ENCODE measurements around the gene CCDC117. TPM values are rescaled to one million over a fixed set of nuclear protein-coding genes. Genes with fewer than 3 reads are reported as not detected.

Gene CCDC117
- total RNA-seq, 1 donor from 2014 or later, result 16.2 TPM

DNA sequence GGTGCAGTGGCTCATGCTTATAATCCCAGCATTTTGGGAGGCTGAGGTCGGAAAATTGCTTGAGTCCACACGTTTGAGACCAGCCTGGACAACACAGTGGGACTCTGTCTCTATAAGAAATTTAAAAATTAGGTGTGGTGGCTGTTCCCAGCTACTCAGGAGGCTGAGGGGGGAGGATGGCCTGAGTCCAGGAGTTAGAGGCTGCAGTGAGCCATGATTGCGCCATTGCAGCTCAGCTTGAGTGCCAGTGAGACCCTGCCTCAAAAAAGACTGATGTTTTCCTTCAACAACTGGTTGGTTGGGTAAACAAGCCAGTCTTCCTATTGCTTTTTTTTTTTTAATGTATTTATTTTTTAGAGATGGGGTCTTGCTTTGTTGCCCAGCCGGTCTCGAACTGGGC lies 18.6 kb downstream of the CCDC117 start:
- H3K36me3 ChIP-seq (ENCODE audit: control insufficient read depth in 3 of 3, insufficient read depth in 3 of 3, low read length in 3 of 3), result peaks cover 18 to 49% (median 36%) of the 10 kb centered on the region in 3 donors
- H3K9me3 ChIP-seq (ENCODE audit: control insufficient read depth in 3 of 3, low read length in 3 of 3), result no peaks in the 10 kb centered on the region
- no peak overlapping the region for H3K4me3 ChIP-seq (ENCODE audit: low read length in 3 of 3)
- no peaks in the 10 kb centered on the region for H3K27me3 ChIP-seq (ENCODE audit: control insufficient read depth in 3 of 3, insufficient read depth in 3 of 3, low read length in 3 of 3)
- H3K9ac ChIP-seq (ENCODE audit: low read depth in 1 of 3, low read length in 3 of 3), result no peak overlapping the region
- H3K27ac ChIP-seq (ENCODE audit: low read depth, low read length), result no peak overlapping the region
- H3K4me1 ChIP-seq (ENCODE audit: control insufficient read depth in 3 of 3, insufficient read depth in 3 of 3, low read length in 3 of 3), result no peaks in the 10 kb centered on the region

- H3K4me3 ChIP-seq (ENCODE audit: low read length in 3 of 3), result no peak overlapping the region
- H3K9ac ChIP-seq (ENCODE audit: low read depth in 1 of 3, low read length in 3 of 3), result no peak overlapping the region
- peaks cover 20 to 50% (median 36%) of the 10 kb centered on the region in 3 donors for H3K36me3 ChIP-seq (ENCODE audit: control insufficient read depth in 3 of 3, insufficient read depth in 3 of 3, low read length in 3 of 3)
- H3K4me1 ChIP-seq (ENCODE audit: control insufficient read depth in 3 of 3, insufficient read depth in 3 of 3, low read length in 3 of 3), result peaks cover 0 to 4% (median 0%) of the 10 kb centered on the region in 3 donors
- H3K27ac ChIP-seq (ENCODE audit: low read depth, low read length), result no peak overlapping the region
- no peaks in the 10 kb centered on the region for H3K27me3 ChIP-seq (ENCODE audit: control insufficient read depth in 3 of 3, insufficient read depth in 3 of 3, low read length in 3 of 3)
- no peaks in the 10 kb centered on the region for H3K9me3 ChIP-seq (ENCODE audit: control insufficient read depth in 3 of 3, low read length in 3 of 3)
These were observed 19.5 kb downstream of the CCDC117 start for GRCh38 chr22:28791841-28792490.

- Histone ChIP-seq H3K4me3 (ENCODE audit: low read length in 3 of 3) (no peak overlapping the region), H3K4me1 (ENCODE audit: control insufficient read depth in 3 of 3, insufficient read depth in 3 of 3, low read length in 3 of 3) (peaks cover 0 to 4% (median 0%) of the 10 kb centered on the region in 3 donors), H3K9ac (ENCODE audit: low read depth in 1 of 3, low read length in 3 of 3) (no peak overlapping the region), H3K36me3 (ENCODE audit: control insufficient read depth in 3 of 3, insufficient read depth in 3 of 3, low read length in 3 of 3) (peaks cover 22 to 51% (median 36%) of the 10 kb centered on the region in 3 donors), H3K27ac (ENCODE audit: low read depth, low read length) (no peak overlapping the region), H3K9me3 (ENCODE audit: control insufficient read depth in 3 of 3, low read length in 3 of 3) (no peaks in the 10 kb centered on the region), H3K27me3 (ENCODE audit: control insufficient read depth in 3 of 3, insufficient read depth in 3 of 3, low read length in 3 of 3) (no peaks in the 10 kb centered on the region)
These were observed 20.2 kb downstream of the CCDC117 start for GRCh38 chr22:28792491-28793383.

DNA sequence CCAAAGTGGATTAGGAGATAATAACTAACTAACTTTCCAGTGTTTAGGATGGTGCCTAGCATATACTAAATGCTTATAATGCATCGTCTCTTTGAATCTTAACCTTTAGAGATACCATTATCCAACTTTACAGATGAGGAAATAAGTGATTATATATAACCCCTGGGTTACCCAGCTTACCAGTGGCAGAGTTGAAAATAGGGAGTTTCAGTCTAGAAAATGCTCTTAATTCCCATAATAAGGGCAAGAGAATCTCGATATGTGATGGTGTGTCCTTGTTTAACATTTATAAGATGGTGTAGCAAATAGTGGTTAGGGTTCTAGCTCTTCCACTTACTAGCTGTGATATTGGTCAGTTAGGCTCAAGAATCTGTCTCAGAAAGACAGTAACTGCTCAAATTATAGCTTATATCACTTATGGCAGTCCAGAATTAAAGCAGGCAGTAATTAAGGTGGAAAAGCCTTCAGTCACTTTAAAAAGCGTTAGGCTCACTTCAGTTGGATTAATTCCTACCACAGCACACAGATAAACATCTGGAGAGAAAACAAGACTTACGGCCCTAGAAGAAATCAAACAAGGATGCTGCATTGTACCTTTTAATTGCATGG lies 21.6 kb downstream of the CCDC117 start:
- Histone ChIP-seq H3K27ac (ENCODE audit: low read depth, low read length) (no peak overlapping the region), H3K27me3 (ENCODE audit: control insufficient read depth in 3 of 3, insufficient read depth in 3 of 3, low read length in 3 of 3) (no peaks in the 10 kb centered on the region), H3K36me3 (ENCODE audit: control insufficient read depth in 3 of 3, insufficient read depth in 3 of 3, low read length in 3 of 3) (peaks cover 22 to 44% (median 33%) of the 10 kb centered on the region in 3 donors), H3K9ac (ENCODE audit: low read depth in 1 of 3, low read length in 3 of 3) (no peak overlapping the region), H3K4me3 (ENCODE audit: low read length in 3 of 3) (no peak overlapping the region), H3K9me3 (ENCODE audit: control insufficient read depth in 3 of 3, low read length in 3 of 3) (no peaks in the 10 kb centered on the region), H3K4me1 (ENCODE audit: control insufficient read depth in 3 of 3, insufficient read depth in 3 of 3, low read length in 3 of 3) (peaks cover 4 to 11% (median 7%) of the 10 kb centered on the region in 3 donors)

DNA sequence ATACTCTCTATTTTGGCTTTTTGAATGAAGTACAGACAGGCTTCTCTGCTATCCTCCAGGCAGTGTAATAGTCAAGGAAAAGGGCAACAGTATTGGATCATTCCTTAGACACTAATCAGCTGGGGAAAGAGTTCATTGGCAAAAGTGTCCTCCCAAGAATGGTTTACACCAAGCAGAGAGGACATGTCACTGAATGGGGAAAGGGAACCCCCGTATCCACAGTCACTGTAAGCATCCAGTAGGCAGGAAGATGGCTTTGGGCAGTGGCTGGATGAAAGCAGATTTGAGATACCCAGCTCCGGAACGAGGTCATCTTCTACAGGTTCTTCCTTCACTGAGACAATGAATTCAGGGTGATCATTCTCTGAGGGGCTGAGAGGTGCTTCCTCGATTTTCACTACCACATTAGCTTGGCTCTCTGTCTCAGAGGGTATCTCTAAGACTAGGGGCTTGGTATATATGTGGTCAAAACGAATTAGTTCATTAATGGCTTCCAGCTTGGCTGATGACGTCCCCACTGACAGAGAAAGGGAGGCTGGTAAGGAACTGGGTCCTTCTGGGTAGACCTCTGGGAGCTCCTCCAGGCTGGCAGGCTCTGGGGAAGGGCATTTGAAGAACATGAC lies 22.7 kb downstream of the CCDC117 start:
- H3K4me1 ChIP-seq (ENCODE audit: control insufficient read depth in 3 of 3, insufficient read depth in 3 of 3, low read length in 3 of 3), result peaks cover 4 to 14% (median 11%) of the 10 kb centered on the region in 3 donors
- H3K4me3 ChIP-seq (ENCODE audit: low read length in 3 of 3), result no peak overlapping the region
- no peak overlapping the region for H3K27ac ChIP-seq (ENCODE audit: low read depth, low read length)

GRCh38 chr22:28795932-28796856 lies 23.7 kb downstream of the CCDC117 start:
- H3K4me1 ChIP-seq (ENCODE audit: control insufficient read depth in 3 of 3, insufficient read depth in 3 of 3, low read length in 3 of 3), result peaks cover 4 to 14% (median 11%) of the 10 kb centered on the region in 3 donors
- H3K27me3 ChIP-seq (ENCODE audit: control insufficient read depth in 3 of 3, insufficient read depth in 3 of 3, low read length in 3 of 3), result no peaks in the 10 kb centered on the region
- no peaks in the 10 kb centered on the region for H3K9me3 ChIP-seq (ENCODE audit: control insufficient read depth in 3 of 3, low read length in 3 of 3)
- no peak overlapping the region for H3K9ac ChIP-seq (ENCODE audit: low read depth in 1 of 3, low read length in 3 of 3)
- H3K36me3 ChIP-seq (ENCODE audit: control insufficient read depth in 3 of 3, insufficient read depth in 3 of 3, low read length in 3 of 3), result peaks cover 22 to 37% (median 33%) of the 10 kb centered on the region in 3 donors
- no peak overlapping the region for H3K4me3 ChIP-seq (ENCODE audit: low read length in 3 of 3)
- no peak overlapping the region for H3K27ac ChIP-seq (ENCODE audit: low read depth, low read length)

More for the DNA sequence above, 22.7 kb downstream of the CCDC117 start:
- peaks cover 22 to 37% (median 33%) of the 10 kb centered on the region in 3 donors for H3K36me3 ChIP-seq (ENCODE audit: control insufficient read depth in 3 of 3, insufficient read depth in 3 of 3, low read length in 3 of 3)
- no peaks in the 10 kb centered on the region for H3K9me3 ChIP-seq (ENCODE audit: control insufficient read depth in 3 of 3, low read length in 3 of 3)
- no peak overlapping the region for H3K9ac ChIP-seq (ENCODE audit: low read depth in 1 of 3, low read length in 3 of 3)
- H3K27me3 ChIP-seq (ENCODE audit: control insufficient read depth in 3 of 3, insufficient read depth in 3 of 3, low read length in 3 of 3), result no peaks in the 10 kb centered on the region

- peak overlapping the region; percentile 92 to 96 (median 95) for H3K9ac ChIP-seq (ENCODE audit: low read depth in 1 of 3, low read length in 3 of 3)
- H3K27ac ChIP-seq (ENCODE audit: low read depth, low read length), result peak overlapping the region; percentile 99
- peaks cover 13 to 22% (median 17%) of the 10 kb centered on the region in 3 donors for H3K4me1 ChIP-seq (ENCODE audit: control insufficient read depth in 3 of 3, insufficient read depth in 3 of 3, low read length in 3 of 3)
- peaks cover 21 to 35% (median 30%) of the 10 kb centered on the region in 3 donors for H3K36me3 ChIP-seq (ENCODE audit: control insufficient read depth in 3 of 3, insufficient read depth in 3 of 3, low read length in 3 of 3)
- H3K4me3 ChIP-seq (ENCODE audit: low read length in 3 of 3), result peak overlapping the region; percentile 68 to 91 (median 84)
- no peaks in the 10 kb centered on the region for H3K27me3 ChIP-seq (ENCODE audit: control insufficient read depth in 3 of 3, insufficient read depth in 3 of 3, low read length in 3 of 3)
- no peaks in the 10 kb centered on the region for H3K9me3 ChIP-seq (ENCODE audit: control insufficient read depth in 3 of 3, low read length in 3 of 3)
These were observed 26.5 kb downstream of the CCDC117 start for GRCh38 chr22:28798810-28799605.

DNA sequence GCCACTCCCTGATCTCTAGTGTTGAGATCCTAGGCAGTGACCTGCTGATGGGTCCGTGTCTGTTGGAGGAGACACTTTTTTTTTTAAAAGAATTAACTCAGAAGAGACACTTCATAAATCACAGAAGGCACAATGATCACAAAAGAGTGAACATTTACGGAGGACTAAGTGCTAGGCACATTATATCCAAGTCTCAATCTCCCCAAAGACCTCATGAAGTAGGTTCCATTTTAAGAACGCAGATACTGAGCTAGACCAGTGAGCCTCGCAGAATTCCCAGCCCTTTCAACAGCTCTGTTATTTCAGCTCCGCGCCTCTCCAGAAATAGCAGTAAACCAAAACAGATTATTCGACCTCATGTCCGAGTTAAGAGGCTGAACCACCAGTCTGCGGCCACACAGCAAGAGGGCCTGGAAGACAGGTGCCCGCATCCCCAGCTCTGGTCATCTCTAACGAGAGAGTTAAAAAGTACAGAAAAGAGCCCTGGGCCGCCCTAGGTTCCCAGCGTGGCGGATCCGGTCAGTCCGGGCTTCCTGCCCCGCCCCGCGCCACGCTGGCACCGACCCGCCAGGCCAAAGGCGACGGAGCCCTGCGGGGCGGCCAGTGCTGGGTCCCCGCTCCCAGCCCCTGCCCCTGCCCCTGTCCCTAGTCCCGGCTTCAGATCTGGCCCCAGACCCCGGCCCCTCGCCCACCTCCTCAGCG lies 27.3 kb downstream of the CCDC117 start:
- Histone ChIP-seq H3K9ac (ENCODE audit: low read depth in 1 of 3, low read length in 3 of 3) (peak overlapping the region; percentile 92 to 96 (median 95)), H3K36me3 (ENCODE audit: control insufficient read depth in 3 of 3, insufficient read depth in 3 of 3, low read length in 3 of 3) (peaks cover 20 to 28% (median 23%) of the 10 kb centered on the region in 3 donors), H3K4me1 (ENCODE audit: control insufficient read depth in 3 of 3, insufficient read depth in 3 of 3, low read length in 3 of 3) (peaks cover 13 to 22% (median 17%) of the 10 kb centered on the region in 3 donors), H3K27ac (ENCODE audit: low read depth, low read length) (peak overlapping the region; percentile 99), H3K27me3 (ENCODE audit: control insufficient read depth in 3 of 3, insufficient read depth in 3 of 3, low read length in 3 of 3) (no peaks in the 10 kb centered on the region), H3K9me3 (ENCODE audit: control insufficient read depth in 3 of 3, low read length in 3 of 3) (no peaks in the 10 kb centered on the region), H3K4me3 (ENCODE audit: low read length in 3 of 3) (peak overlapping the region; percentile 68 to 91 (median 84))

Data from skeletal muscle tissue (tissue), 4 donors.